Activated T-cell treated with anti-CD3 and anti-CD28 coated beads, Interleukin-2, amount 50 U/mL, for 4 hours (primary cell): ENCODE results near the gene F12. TPM values are rescaled to one million over a fixed set of nuclear protein-coding genes. Genes with fewer than 3 reads are reported as not detected.
"Not testable (repeated sequence)": the region's sequence is repeated elsewhere in the genome, so short reads cannot be mapped to it uniquely, and the experiment has no call there.

Experiments used
- ATAC-seq, 2 donors: fragments of 200-7000 bp; cut with Tn5 transposase; one replicate each; pipeline ENCODE4 v1.10.0; 2021
- DNase-seq: peaks from one replicate; pipeline ENCODE4 v3.0.0-alpha.2; 2020
- H3K27me3 Mint-ChIP-seq: one replicate; pipeline ENCODE4 v1.8.0; 2021; ENCODE audit warnings: low read depth, mixed read lengths
- H3K36me3 Mint-ChIP-seq: one replicate; pipeline ENCODE4 v1.8.0; 2022; ENCODE audit warnings: mixed read lengths; ENCODE audit not compliant: insufficient read depth
- H3K4me1 Mint-ChIP-seq: one replicate; pipeline ENCODE4 v1.8.0; 2021; ENCODE audit warnings: low read depth, mixed read lengths
- H3K4me3 Mint-ChIP-seq: one replicate; pipeline ENCODE4 v1.8.0; 2021; ENCODE audit warnings: mild to moderate bottlenecking, moderate library complexity, mixed read lengths
- H3K9me3 Mint-ChIP-seq: one replicate; pipeline ENCODE4 v1.8.0; 2021; ENCODE audit warnings: mixed read lengths
- total RNA-seq, 3 donors: library from RNA; stranded (reverse); gene quantifications; one replicate each; pipeline ENCODE4 v1.2.1, GENCODE V29; 2021

The F12 gene
- total RNA-seq, 3 donors from 2014 or later: 1.7 to 5.7 (median 3.1) TPM

- Mint-ChIP-seq H3K4me1 (peaks cover 44% of the 10 kb centered on the region), H3K9me3 (no peaks in the 10 kb centered on the region), H3K36me3 (no peaks in the 10 kb centered on the region), H3K4me3 (no peak within 1 kb of the TSS), H3K27me3 (no peaks in the 10 kb centered on the region)
- ATAC-seq (no peak), DNase-seq (no peak)
Measured at GRCh38 chr5:177384134-177384533, 25.2 kb downstream of the F12 start, which contains the start of gene SLC34A1. TSS of gene SLC34A1 (plus strand) at chr5:177384434. CDS start at chr5:177385742, 1,308 bp downstream.

- H3K27me3 Mint-ChIP-seq: no peaks in the 10 kb centered on the region
- no peaks in the 10 kb centered on the region for H3K9me3 Mint-ChIP-seq
- no peaks in the 10 kb centered on the region for H3K36me3 Mint-ChIP-seq
- no peak for ATAC-seq
- H3K4me3 Mint-ChIP-seq: no peak overlapping the region
- peaks cover 38% of the 10 kb centered on the region for H3K4me1 Mint-ChIP-seq
- no peak for DNase-seq
Measured at GRCh38 chr5:177383181-177383580, 26.2 kb downstream of the F12 start.

GRCh38 chr5:177382423-177383029 is 26.8 kb downstream of the F12 start:
- no peaks in the 10 kb centered on the region for H3K36me3 Mint-ChIP-seq
- ATAC-seq (peak in 1 of 2 donors; percentile 28), DNase-seq (no peak)

GRCh38 chr5:177380805-177381126 is 28.6 kb downstream of the F12 start:
- DNase-seq: no peak
- H3K4me3 Mint-ChIP-seq: no peak overlapping the region
- peaks cover 38% of the 10 kb centered on the region for H3K4me1 Mint-ChIP-seq
- no peak for ATAC-seq
- H3K27me3 Mint-ChIP-seq: no peaks in the 10 kb centered on the region
- no peaks in the 10 kb centered on the region for H3K9me3 Mint-ChIP-seq
- H3K36me3 Mint-ChIP-seq: no peaks in the 10 kb centered on the region

More at GRCh38 chr5:177382423-177383029, 26.8 kb downstream of the F12 start:
- no peaks in the 10 kb centered on the region for H3K27me3 Mint-ChIP-seq
- H3K4me3 Mint-ChIP-seq: no peak overlapping the region
- H3K4me1 Mint-ChIP-seq: peaks cover 37% of the 10 kb centered on the region
- H3K9me3 Mint-ChIP-seq: no peaks in the 10 kb centered on the region

- Mint-ChIP-seq H3K4me1 (peaks cover 46% of the 10 kb centered on the region), H3K36me3 (no peaks in the 10 kb centered on the region), H3K9me3 (no peaks in the 10 kb centered on the region), H3K27me3 (no peaks in the 10 kb centered on the region), H3K4me3 (no peak overlapping the region)
- ATAC-seq (peak; percentile 94 to 98), DNase-seq (no peak)
Measured at GRCh38 chr5:177378884-177379883, 30.2 kb downstream of the F12 start.

- H3K9me3 Mint-ChIP-seq: no peaks in the 10 kb centered on the region
- peaks cover 53% of the 10 kb centered on the region for H3K4me1 Mint-ChIP-seq
Measured at GRCh38 chr5:177377851-177378776, 31.2 kb downstream of the F12 start.

GRCh38 chr5:177376107-177376506 is 33.3 kb downstream of the F12 start:
- Mint-ChIP-seq H3K27me3 (no peaks in the 10 kb centered on the region), H3K4me1 (peaks cover 61% of the 10 kb centered on the region), H3K4me3 (no peak overlapping the region), H3K9me3 (no peaks in the 10 kb centered on the region), H3K36me3 (peaks cover 1% of the 10 kb centered on the region)
- ATAC-seq (no peak), DNase-seq (no peak)

More at GRCh38 chr5:177377851-177378776, 31.2 kb downstream of the F12 start:
- ATAC-seq (no peak), DNase-seq (no peak)
- H3K36me3 Mint-ChIP-seq: no peaks in the 10 kb centered on the region
- no peak overlapping the region for H3K4me3 Mint-ChIP-seq
- no peaks in the 10 kb centered on the region for H3K27me3 Mint-ChIP-seq

- not testable (repeated sequence) for H3K9me3 Mint-ChIP-seq, H3K4me3 Mint-ChIP-seq, ATAC-seq, DNase-seq, H3K36me3 Mint-ChIP-seq, H3K27me3 Mint-ChIP-seq
- H3K4me1 Mint-ChIP-seq: peaks cover 60% of the 10 kb centered on the region
Measured at GRCh38 chr5:177375516-177375915, 33.8 kb downstream of the F12 start.

- Mint-ChIP-seq H3K36me3 (peaks cover 3% of the 10 kb centered on the region), H3K4me3 (no peak overlapping the region), H3K4me1 (peaks cover 61% of the 10 kb centered on the region), H3K27me3 (no peaks in the 10 kb centered on the region), H3K9me3 (no peaks in the 10 kb centered on the region)
- no peak for DNase-seq
- ATAC-seq: no peak
Measured at GRCh38 chr5:177374211-177374610, 35.2 kb downstream of the F12 start.

GRCh38 chr5:177373806-177374205 is 35.6 kb downstream of the F12 start:
- ATAC-seq (no peak), DNase-seq (no peak)
- Mint-ChIP-seq H3K4me3 (no peak overlapping the region), H3K4me1 (peaks cover 61% of the 10 kb centered on the region), H3K9me3 (no peaks in the 10 kb centered on the region), H3K27me3 (no peaks in the 10 kb centered on the region), H3K36me3 (peaks cover 7% of the 10 kb centered on the region)

GRCh38 chr5:177372910-177373309 is 36.5 kb downstream of the F12 start:
- DNase-seq: no peak
- no peaks in the 10 kb centered on the region for H3K9me3 Mint-ChIP-seq
- peak in 1 of 2 donors; percentile 68 for ATAC-seq
- peaks cover 67% of the 10 kb centered on the region for H3K4me1 Mint-ChIP-seq
- H3K27me3 Mint-ChIP-seq: no peaks in the 10 kb centered on the region
- H3K4me3 Mint-ChIP-seq: peak overlapping the region; percentile 35
- peaks cover 12% of the 10 kb centered on the region for H3K36me3 Mint-ChIP-seq

- DNase-seq (peak; percentile 35), ATAC-seq (peak; percentile 32 to 58)
- Mint-ChIP-seq H3K36me3 (peaks cover 12% of the 10 kb centered on the region), H3K4me1 (peaks cover 65% of the 10 kb centered on the region), H3K4me3 (peak overlapping the region; percentile 35), H3K27me3 (no peaks in the 10 kb centered on the region), H3K9me3 (no peaks in the 10 kb centered on the region)
Measured at GRCh38 chr5:177372034-177372896, 37.1 kb downstream of the F12 start.
